Measurements from ENCODE around the gene LHFPL6. TPM values are rescaled to one million over a fixed set of nuclear protein-coding genes. Genes with fewer than 3 reads are reported as not detected.

Gene LHFPL6
- total RNA-seq, 6 donors from 2014 or later: 22.2 to 113 (median 51.8) TPM

DNA sequence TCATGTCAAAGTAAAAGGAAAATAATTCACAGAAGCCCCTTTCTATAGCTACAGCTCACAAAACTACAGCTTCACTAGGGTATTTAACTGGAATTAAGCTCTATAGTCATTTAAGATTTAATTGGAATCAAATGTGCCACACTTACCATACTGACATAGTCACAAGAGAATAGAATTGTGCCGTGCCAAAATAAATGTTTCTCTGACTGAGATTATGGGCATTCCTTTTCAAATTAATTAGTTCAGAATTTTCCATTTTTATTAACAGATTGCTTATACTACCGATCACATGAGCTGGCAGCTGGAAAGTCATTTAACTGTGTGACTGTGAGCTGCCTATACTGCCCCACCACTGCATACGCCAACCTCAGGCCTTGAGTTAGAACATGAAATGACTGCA is 108.4 kb downstream of the LHFPL6 start:
- Histone ChIP-seq H3K9me3 (no peaks in the 10 kb centered on the region), H3K4me3 (no peak overlapping the region), H3K4me1 (no peaks in the 10 kb centered on the region), H3K36me3 (no peaks in the 10 kb centered on the region), H3K27me3 (no peaks in the 10 kb centered on the region), H3K27ac (no peak overlapping the region)
- DNase-seq: no peak
- no peak for TF ChIP-seq EP300 (IDR thresholded peaks at IDR 0.05)
- TF ChIP-seq POLR2AphosphoS5 (IDR thresholded peaks at IDR 0.05): no peak
- no peak for TF ChIP-seq POLR2A (IDR thresholded peaks at IDR 0.05)
- TF ChIP-seq, protein P1, sequence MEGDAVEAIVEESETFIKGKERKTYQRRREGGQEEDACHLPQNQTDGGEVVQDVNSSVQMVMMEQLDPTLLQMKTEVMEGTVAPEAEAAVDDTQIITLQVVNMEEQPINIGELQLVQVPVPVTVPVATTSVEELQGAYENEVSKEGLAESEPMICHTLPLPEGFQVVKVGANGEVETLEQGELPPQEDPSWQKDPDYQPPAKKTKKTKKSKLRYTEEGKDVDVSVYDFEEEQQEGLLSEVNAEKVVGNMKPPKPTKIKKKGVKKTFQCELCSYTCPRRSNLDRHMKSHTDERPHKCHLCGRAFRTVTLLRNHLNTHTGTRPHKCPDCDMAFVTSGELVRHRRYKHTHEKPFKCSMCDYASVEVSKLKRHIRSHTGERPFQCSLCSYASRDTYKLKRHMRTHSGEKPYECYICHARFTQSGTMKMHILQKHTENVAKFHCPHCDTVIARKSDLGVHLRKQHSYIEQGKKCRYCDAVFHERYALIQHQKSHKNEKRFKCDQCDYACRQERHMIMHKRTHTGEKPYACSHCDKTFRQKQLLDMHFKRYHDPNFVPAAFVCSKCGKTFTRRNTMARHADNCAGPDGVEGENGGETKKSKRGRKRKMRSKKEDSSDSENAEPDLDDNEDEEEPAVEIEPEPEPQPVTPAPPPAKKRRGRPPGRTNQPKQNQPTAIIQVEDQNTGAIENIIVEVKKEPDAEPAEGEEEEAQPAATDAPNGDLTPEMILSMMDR (IDR thresholded peaks at IDR 0.05): no peak
- no peak for ATAC-seq (ENCODE audit: low FRiP score in 2 of 2)
- WGBS, 2 donors: 85 to 91% methylated on average over 3 of the region's 3 CpGs

- no peaks in the 10 kb centered on the region for H3K4me1 ChIP-seq
- WGBS, 2 donors: 74 to 87% methylated on average over 3 of the region's 3 CpGs
- ATAC-seq (ENCODE audit: low FRiP score in 2 of 2): no peak
Measured at GRCh38 chr13:39494006-39494405, 109.0 kb downstream of the LHFPL6 start.

GRCh38 chr13:39490136-39490535 is 112.9 kb downstream of the LHFPL6 start:
- H3K36me3 ChIP-seq: no peaks in the 10 kb centered on the region
- no peaks in the 10 kb centered on the region for H3K27me3 ChIP-seq
- H3K27ac ChIP-seq: no peak overlapping the region
- ATAC-seq (ENCODE audit: low FRiP score in 2 of 2) (no peak), DNase-seq (no peak)
- WGBS, 2 donors: 69 to 78% methylated on average over 6 of the region's 6 CpGs
- H3K4me1 ChIP-seq: no peaks in the 10 kb centered on the region
- no peaks in the 10 kb centered on the region for H3K9me3 ChIP-seq
- TF ChIP-seq, protein P1 (IDR thresholded peaks at IDR 0.05): no peak
- TF ChIP-seq POLR2A (IDR thresholded peaks at IDR 0.05) (no peak), POLR2AphosphoS5 (IDR thresholded peaks at IDR 0.05) (no peak), EP300 (IDR thresholded peaks at IDR 0.05) (no peak)
- no peak overlapping the region for H3K4me3 ChIP-seq

More at GRCh38 chr13:39494006-39494405, 109.0 kb downstream of the LHFPL6 start:
- TF ChIP-seq POLR2AphosphoS5 (IDR thresholded peaks at IDR 0.05): no peak
- TF ChIP-seq, protein P1 (IDR thresholded peaks at IDR 0.05): no peak
- no peak for TF ChIP-seq POLR2A (IDR thresholded peaks at IDR 0.05)
- no peak for TF ChIP-seq EP300 (IDR thresholded peaks at IDR 0.05)
- Histone ChIP-seq H3K27ac (no peak overlapping the region), H3K36me3 (no peaks in the 10 kb centered on the region), H3K9me3 (no peaks in the 10 kb centered on the region), H3K4me3 (no peak overlapping the region), H3K27me3 (no peaks in the 10 kb centered on the region)
- no peak for DNase-seq

DNA sequence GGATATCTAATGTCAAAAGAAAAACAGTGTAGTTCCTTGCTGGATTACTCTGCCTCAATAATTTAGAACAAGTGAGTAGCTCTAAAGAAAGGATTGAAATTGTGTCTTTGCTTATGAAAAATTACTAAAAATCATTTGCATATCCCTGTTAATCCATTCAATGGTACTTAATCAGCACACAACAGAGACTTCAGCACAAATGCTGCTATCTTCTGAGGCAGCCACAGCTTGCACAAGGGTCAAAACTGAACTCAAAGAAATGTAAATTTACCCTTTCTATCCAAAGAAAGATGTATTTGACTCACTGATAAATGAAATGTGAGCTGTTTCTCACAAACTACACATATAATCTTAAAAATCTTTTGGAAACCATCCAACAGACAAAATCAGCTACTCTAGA is 116.2 kb downstream of the LHFPL6 start:
- DNase-seq: no peak
- Histone ChIP-seq H3K36me3 (no peaks in the 10 kb centered on the region), H3K4me3 (no peak overlapping the region), H3K27ac (no peak overlapping the region), H3K9me3 (no peaks in the 10 kb centered on the region), H3K4me1 (no peaks in the 10 kb centered on the region), H3K27me3 (no peaks in the 10 kb centered on the region)
- TF ChIP-seq, protein P1 (IDR thresholded peaks at IDR 0.05): no peak
- TF ChIP-seq POLR2AphosphoS5 (IDR thresholded peaks at IDR 0.05): no peak
- TF ChIP-seq POLR2A (IDR thresholded peaks at IDR 0.05): no peak
- no peak for TF ChIP-seq EP300 (IDR thresholded peaks at IDR 0.05)
- no peak for ATAC-seq (ENCODE audit: low FRiP score in 2 of 2)

DNA sequence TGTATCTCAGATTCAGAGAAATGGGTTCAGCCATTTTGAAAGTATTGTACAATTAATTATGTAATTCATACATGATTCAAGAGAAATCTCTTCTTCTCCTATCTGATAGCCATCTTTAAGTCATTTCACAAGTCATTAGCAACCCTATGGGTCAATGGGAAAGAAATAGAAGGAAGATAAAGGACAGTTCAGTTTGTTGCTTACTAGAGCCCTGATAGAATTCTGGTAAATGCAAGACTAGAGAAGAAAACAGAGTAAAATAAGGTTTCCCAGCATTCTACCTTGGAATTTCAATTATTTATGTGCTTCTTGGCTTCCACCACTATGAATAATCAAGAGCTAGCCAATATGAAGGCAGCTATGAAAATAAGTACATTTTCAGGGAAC is 117.7 kb downstream of the LHFPL6 start:
- H3K4me3 ChIP-seq: no peak overlapping the region
- no peaks in the 10 kb centered on the region for H3K9me3 ChIP-seq
- no peak overlapping the region for H3K27ac ChIP-seq
- ATAC-seq (ENCODE audit: low FRiP score in 2 of 2): no peak
- TF ChIP-seq POLR2AphosphoS5 (IDR thresholded peaks at IDR 0.05): no peak
- TF ChIP-seq POLR2A (IDR thresholded peaks at IDR 0.05): no peak
- TF ChIP-seq EP300 (IDR thresholded peaks at IDR 0.05): no peak
- no peaks in the 10 kb centered on the region for H3K36me3 ChIP-seq
- no peak for DNase-seq
- H3K4me1 ChIP-seq: no peaks in the 10 kb centered on the region
- H3K27me3 ChIP-seq: no peaks in the 10 kb centered on the region

All from upper lobe of left lung (tissue), 6 donors.